Tongue (tissue), 3 donors: ENCODE results near the gene RUNX3. TPM values are rescaled to one million over a fixed set of nuclear protein-coding genes. Genes with fewer than 3 reads are reported as not detected.

Experiments
- DNase-seq: peaks from one replicate; pipeline ENCODE4 v3.0.0-alpha.2; 2015
- small RNA-seq: library from RNA; depleted of rRNA; stranded (forward); fragments of <200 nt; gene quantifications from one replicate; pipeline ENCODE3, GENCODE V24; 2014; ENCODE audit warnings: low replicate concordance
- total RNA-seq: library from RNA; depleted of rRNA; stranded (reverse); fragments of >200 nt; gene quantifications from one replicate; pipeline ENCODE4 v1.2.3, GENCODE V29; 2014

RUNX3 gene
- total RNA-seq, 1 donor from 2014 or later = 0.62 TPM

GRCh38 chr1:24861821-24862727, 68.0 kb downstream of the RUNX3 start:
- DNase-seq = peak; percentile 39

GRCh38 chr1:24860841-24861240, 69.2 kb downstream of the RUNX3 start:
- no peak for DNase-seq

DNA sequence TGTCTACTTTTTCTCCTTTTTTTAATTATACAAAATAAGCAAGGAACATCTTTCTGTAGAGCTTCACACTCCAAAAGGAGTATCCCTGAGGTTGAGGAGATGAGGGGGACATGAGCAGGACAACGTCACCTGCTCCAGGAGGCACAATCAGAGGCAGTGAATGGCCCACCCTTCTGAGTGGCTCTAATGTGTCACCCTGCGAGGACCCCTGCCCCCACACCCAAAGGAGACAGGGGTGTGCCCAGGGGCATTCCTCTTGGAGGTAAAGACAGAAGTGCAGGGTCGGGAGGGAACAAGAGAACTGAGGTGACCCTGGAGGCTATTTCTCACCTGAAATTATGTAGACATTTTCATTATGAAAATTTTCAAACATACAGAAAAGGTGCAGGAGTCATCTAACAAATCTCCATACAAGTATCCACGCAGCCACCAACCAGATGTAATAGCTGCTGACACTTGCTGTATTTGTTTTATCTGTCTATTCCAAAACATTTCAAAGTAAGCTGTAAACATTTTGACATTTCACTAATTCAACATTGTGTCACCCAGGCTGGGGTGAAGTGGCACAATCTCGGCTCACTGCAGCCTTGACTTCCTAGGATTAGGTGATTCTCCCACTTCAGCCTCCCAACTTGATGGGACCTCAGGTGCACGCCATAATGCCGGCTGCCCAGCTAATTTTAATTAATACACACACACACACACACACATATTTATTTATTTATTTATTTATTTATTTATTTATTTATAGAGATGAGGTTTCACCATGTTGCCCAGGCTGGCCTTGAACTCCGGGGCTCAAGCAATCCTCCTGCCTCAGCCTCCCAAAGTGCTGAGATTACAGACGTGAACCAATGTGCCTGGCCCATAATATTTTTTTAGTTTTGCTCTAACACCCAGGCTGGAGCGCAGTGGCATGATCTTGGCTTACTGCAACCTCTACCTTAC, 70.7 kb downstream of the RUNX3 start:
- no peak for DNase-seq

GRCh38 chr1:24858277-24858676, 71.8 kb downstream of the RUNX3 start:
- no peak for DNase-seq

DNA sequence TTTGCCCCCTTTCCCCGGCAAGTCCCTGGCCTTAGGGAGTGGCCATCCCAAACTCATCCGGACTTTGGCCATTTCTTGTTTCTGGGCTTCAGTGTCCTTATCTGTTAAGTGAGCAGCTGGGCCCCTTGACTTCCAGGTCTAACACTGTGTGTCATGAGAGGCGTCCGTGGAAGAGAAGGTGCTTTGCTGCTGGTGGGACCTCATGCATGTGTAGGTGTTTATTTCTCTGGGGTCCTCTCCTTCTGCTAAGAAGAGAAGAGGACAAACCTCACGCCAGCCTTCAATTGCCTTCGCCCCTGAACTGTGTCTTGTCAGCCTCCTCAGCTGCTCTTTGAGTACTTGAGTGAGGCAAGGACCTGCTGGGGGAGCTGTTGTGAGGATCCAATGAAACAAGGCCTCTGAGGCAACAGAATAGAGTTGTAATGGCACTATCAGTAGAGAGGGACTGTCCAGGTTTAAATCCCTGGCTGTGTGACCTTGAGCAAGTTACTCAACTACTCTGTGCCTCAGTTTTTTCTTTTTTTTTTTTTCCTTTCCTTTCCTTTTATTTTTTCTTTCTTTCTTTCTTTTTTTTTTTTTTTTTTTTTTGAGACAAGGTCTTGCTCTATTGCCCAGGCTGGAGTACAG, 72.5 kb downstream of the RUNX3 start:
- no peak for DNase-seq

- DNase-seq = no peak
These were observed 73.1 kb downstream of the RUNX3 start for GRCh38 chr1:24856787-24857506.

- DNase-seq = no peak
These were observed 74.6 kb downstream of the RUNX3 start for GRCh38 chr1:24855474-24855873.

DNA sequence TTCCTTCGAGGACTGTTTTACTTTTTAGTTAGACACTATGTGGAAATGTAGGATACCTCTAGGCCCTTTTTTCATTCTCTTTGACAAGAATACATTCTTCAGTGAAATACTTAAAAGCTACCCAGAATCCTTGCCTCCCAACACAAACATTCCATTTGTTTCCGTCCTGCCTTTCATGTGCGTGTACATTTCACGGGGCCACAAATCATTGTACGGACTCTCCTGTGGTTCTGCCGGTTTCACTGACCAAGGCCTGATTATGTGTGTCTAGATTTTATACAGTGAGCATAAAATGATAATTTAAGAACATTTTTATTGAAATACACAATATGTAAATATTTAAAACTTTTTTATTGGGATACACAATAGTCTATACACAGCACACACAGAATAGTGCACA, 76.4 kb downstream of the RUNX3 start:
- DNase-seq = no peak

GRCh38 chr1:24850328-24850920, 79.7 kb downstream of the RUNX3 start:
- no peak for DNase-seq

- DNase-seq = peak; percentile 42
These were observed 80.3 kb downstream of the RUNX3 start for GRCh38 chr1:24849672-24850295.

Small RNA genes lying within 50 kb of the gene (small RNA-seq; reads per million reads assigned to genes)
- not detected for gene MIR6731

Other genes starting within 250 kb of the RUNX3 start
- gene CLIC4, start 184.8 kb downstream of the RUNX3 start, total RNA-seq = 249 TPM